HEK293 (cell line): ENCODE measurements around the gene MESP2.

ENCODE experiments used
- ZNF23 ChIP-seq: fragments of 450-650 bp; formaldehyde crosslinking; IDR thresholded peaks from 2 replicates; pipeline ENCODE4 v1.5.1; 2016; ENCODE audit warnings: missing biosample characterization, missing genetic modification characterization, borderline replicate concordance
- ZNF529 ChIP-seq: fragments of 450-650 bp; formaldehyde crosslinking; IDR thresholded peaks from 2 replicates; pipeline ENCODE4 v1.5.1; 2017; ENCODE audit warnings: missing genetic modification characterization, missing biosample characterization; ENCODE audit not compliant: insufficient replicate concordance
- ZNF785 ChIP-seq: fragments of 450-650 bp; formaldehyde crosslinking; IDR thresholded peaks from 2 replicates; pipeline ENCODE4 v1.5.1; 2016; ENCODE audit warnings: missing biosample characterization, missing genetic modification characterization
- TF ChIP-seq, protein P1 (sequence below): fragments of 450-650 bp; formaldehyde crosslinking; IDR thresholded peaks from 2 replicates; pipeline ENCODE4 v1.5.1; 2016; ENCODE audit warnings: missing biosample characterization, missing genetic modification characterization
- TF ChIP-seq, protein P2 (sequence below): fragments of 450-650 bp; formaldehyde crosslinking; IDR thresholded peaks from 2 replicates; pipeline ENCODE4 v1.5.1; 2016; ENCODE audit warnings: missing biosample characterization, missing genetic modification characterization

DNA sequence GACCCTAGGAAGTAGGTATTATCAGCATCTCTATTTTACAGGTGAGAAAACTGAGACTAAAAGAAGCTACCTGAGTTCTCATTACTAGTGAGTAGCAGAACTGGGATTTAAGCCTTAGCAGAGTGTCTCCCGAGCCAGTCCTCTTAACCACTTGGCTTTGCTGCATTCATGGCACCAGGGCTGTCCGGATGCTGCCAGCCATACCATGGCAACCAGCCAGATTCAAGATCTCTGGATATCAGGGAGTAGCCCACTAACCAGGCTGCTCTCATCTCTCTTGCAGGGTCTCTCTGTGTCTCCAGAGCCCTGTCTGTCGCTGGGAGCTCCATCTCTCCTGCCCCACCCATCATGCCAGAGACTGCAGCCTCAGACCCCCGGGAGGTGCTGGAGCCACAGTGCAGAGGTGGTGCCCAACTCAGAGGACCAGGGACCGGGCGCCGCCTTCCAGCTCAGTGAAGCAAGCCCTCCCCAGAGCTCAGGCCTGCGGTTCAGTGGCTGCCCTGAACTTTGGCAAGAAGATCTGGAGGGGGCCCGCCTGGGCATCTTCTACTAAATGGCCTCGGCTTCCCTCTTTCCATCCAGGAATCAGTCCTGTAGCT lies 1.7 kb downstream of the MESP2 start:
- TF ChIP-seq ZNF23 (tag by site-specific recombination): no peak
- TF ChIP-seq, protein P1, sequence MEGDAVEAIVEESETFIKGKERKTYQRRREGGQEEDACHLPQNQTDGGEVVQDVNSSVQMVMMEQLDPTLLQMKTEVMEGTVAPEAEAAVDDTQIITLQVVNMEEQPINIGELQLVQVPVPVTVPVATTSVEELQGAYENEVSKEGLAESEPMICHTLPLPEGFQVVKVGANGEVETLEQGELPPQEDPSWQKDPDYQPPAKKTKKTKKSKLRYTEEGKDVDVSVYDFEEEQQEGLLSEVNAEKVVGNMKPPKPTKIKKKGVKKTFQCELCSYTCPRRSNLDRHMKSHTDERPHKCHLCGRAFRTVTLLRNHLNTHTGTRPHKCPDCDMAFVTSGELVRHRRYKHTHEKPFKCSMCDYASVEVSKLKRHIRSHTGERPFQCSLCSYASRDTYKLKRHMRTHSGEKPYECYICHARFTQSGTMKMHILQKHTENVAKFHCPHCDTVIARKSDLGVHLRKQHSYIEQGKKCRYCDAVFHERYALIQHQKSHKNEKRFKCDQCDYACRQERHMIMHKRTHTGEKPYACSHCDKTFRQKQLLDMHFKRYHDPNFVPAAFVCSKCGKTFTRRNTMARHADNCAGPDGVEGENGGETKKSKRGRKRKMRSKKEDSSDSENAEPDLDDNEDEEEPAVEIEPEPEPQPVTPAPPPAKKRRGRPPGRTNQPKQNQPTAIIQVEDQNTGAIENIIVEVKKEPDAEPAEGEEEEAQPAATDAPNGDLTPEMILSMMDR (tag by site-specific recombination): no peak
- no peak for TF ChIP-seq ZNF785 (tag by site-specific recombination)
- TF ChIP-seq ZNF529: no peak
- TF ChIP-seq, protein P2, sequence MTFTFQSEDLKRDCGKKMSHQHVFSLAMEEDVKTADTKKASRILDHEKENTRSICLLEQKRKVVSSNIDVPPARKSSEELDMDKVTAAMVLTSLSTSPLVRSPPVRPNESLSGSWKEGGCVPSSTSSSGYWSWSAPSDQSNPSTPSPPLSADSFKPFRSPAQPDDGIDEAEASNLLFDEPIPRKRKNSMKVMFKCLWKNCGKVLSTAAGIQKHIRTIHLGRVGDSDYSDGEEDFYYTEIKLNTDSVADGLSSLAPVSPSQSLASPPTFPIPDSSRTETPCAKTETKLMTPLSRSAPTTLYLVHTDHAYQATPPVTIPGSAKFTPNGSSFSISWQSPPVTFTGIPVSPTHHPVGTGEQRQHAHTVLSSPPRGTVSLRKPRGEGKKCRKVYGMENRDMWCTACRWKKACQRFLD (tag by site-specific recombination): no peak
